Measurements from ENCODE around the gene ELP4. TPM values are rescaled to one million over a fixed set of nuclear protein-coding genes. Genes with fewer than 3 reads are reported as not detected.

ELP4 gene
- polyA plus RNA-seq, 3 donors from 2014 or later = 20.9 to 33.9 (median 22.3) TPM

- H3K27me3 Mint-ChIP-seq (ENCODE audit: low read depth in 3 of 3) = peaks cover 0 to 2% (median 0%) of the 10 kb centered on the region in 3 donors
- no peak overlapping the region for H3K4me3 Mint-ChIP-seq
- no peak for DNase-seq
- no peaks in the 10 kb centered on the region for H3K36me3 Mint-ChIP-seq
- no peaks in the 10 kb centered on the region for H3K4me1 Mint-ChIP-seq
- H3K9me3 Mint-ChIP-seq = no peaks in the 10 kb centered on the region
- H3K27ac Mint-ChIP-seq = no peak overlapping the region
Measured at GRCh38 chr11:31764261-31764660, 254.7 kb downstream of the ELP4 start.

- peaks cover 0 to 2% (median 0%) of the 10 kb centered on the region in 3 donors for H3K27me3 Mint-ChIP-seq (ENCODE audit: low read depth in 3 of 3)
- no peak for DNase-seq
- no peaks in the 10 kb centered on the region for H3K36me3 Mint-ChIP-seq
- H3K4me1 Mint-ChIP-seq = no peaks in the 10 kb centered on the region
- no peak overlapping the region for H3K4me3 Mint-ChIP-seq
- H3K27ac Mint-ChIP-seq = no peak overlapping the region
- H3K9me3 Mint-ChIP-seq = no peaks in the 10 kb centered on the region
Measured at GRCh38 chr11:31764766-31765165, 255.2 kb downstream of the ELP4 start.

- H3K4me1 Mint-ChIP-seq = no peaks in the 10 kb centered on the region
Measured at GRCh38 chr11:31767066-31767465, 257.5 kb downstream of the ELP4 start.

GRCh38 chr11:31767685-31768084 lies 258.1 kb downstream of the ELP4 start:
- H3K27ac Mint-ChIP-seq = peak overlapping the region in 1 of 6 donors; percentile 18

More at GRCh38 chr11:31767066-31767465, 257.5 kb downstream of the ELP4 start:
- Mint-ChIP-seq H3K27me3 (ENCODE audit: low read depth in 3 of 3) (peaks cover 0 to 2% (median 0%) of the 10 kb centered on the region in 3 donors), H3K4me3 (no peak overlapping the region), H3K36me3 (peaks cover 0 to 6% (median 4%) of the 10 kb centered on the region in 3 donors), H3K27ac (no peak overlapping the region), H3K9me3 (no peaks in the 10 kb centered on the region)
- no peak for DNase-seq

GRCh38 chr11:31768749-31769640 lies 259.4 kb downstream of the ELP4 start:
- DNase-seq = no peak
- H3K27me3 Mint-ChIP-seq (ENCODE audit: low read depth in 3 of 3) = peaks cover 0 to 2% (median 0%) of the 10 kb centered on the region in 3 donors
- no peak overlapping the region for H3K4me3 Mint-ChIP-seq
- no peaks in the 10 kb centered on the region for H3K4me1 Mint-ChIP-seq
- no peaks in the 10 kb centered on the region for H3K9me3 Mint-ChIP-seq
- H3K27ac Mint-ChIP-seq = no peak overlapping the region
- H3K36me3 Mint-ChIP-seq = peaks cover 10 to 21% (median 17%) of the 10 kb centered on the region in 3 donors

More at GRCh38 chr11:31767685-31768084, 258.1 kb downstream of the ELP4 start:
- H3K36me3 Mint-ChIP-seq = peaks cover 4 to 10% (median 8%) of the 10 kb centered on the region in 3 donors
- DNase-seq = no peak
- H3K4me1 Mint-ChIP-seq = no peaks in the 10 kb centered on the region
- no peak overlapping the region for H3K4me3 Mint-ChIP-seq
- no peaks in the 10 kb centered on the region for H3K9me3 Mint-ChIP-seq
- peaks cover 0 to 2% (median 0%) of the 10 kb centered on the region in 3 donors for H3K27me3 Mint-ChIP-seq (ENCODE audit: low read depth in 3 of 3)

- Mint-ChIP-seq H3K27ac (no peak overlapping the region), H3K4me3 (no peak overlapping the region), H3K4me1 (no peaks in the 10 kb centered on the region), H3K9me3 (no peaks in the 10 kb centered on the region), H3K36me3 (peaks cover 10 to 21% (median 17%) of the 10 kb centered on the region in 3 donors), H3K27me3 (ENCODE audit: low read depth in 3 of 3) (peaks cover 0 to 2% (median 0%) of the 10 kb centered on the region in 3 donors)
- no peak for DNase-seq
Measured at GRCh38 chr11:31770011-31770700, 260.6 kb downstream of the ELP4 start.

GRCh38 chr11:31772412-31772811 lies 262.8 kb downstream of the ELP4 start:
- no peak for DNase-seq
- H3K9me3 Mint-ChIP-seq = no peaks in the 10 kb centered on the region
- no peak overlapping the region for H3K27ac Mint-ChIP-seq
- no peak overlapping the region for H3K4me3 Mint-ChIP-seq
- H3K4me1 Mint-ChIP-seq = no peaks in the 10 kb centered on the region
- peaks cover 0 to 2% (median 0%) of the 10 kb centered on the region in 3 donors for H3K27me3 Mint-ChIP-seq (ENCODE audit: low read depth in 3 of 3)
- H3K36me3 Mint-ChIP-seq = peaks cover 11 to 22% (median 17%) of the 10 kb centered on the region in 3 donors

- H3K4me1 Mint-ChIP-seq = no peaks in the 10 kb centered on the region
- peaks cover 0 to 1% (median 0%) of the 10 kb centered on the region in 3 donors for H3K27me3 Mint-ChIP-seq (ENCODE audit: low read depth in 3 of 3)
- peaks cover 19 to 31% (median 27%) of the 10 kb centered on the region in 3 donors for H3K36me3 Mint-ChIP-seq
- H3K4me3 Mint-ChIP-seq = no peak overlapping the region
- H3K9me3 Mint-ChIP-seq = no peaks in the 10 kb centered on the region
- H3K27ac Mint-ChIP-seq = peak overlapping the region in 1 of 6 donors; percentile 16
- DNase-seq = no peak
Measured at GRCh38 chr11:31779374-31779791, 269.8 kb downstream of the ELP4 start.

- Mint-ChIP-seq H3K36me3 (peaks cover 19 to 31% (median 28%) of the 10 kb centered on the region in 3 donors), H3K27ac (no peak overlapping the region), H3K4me3 (no peak overlapping the region), H3K9me3 (no peaks in the 10 kb centered on the region), H3K4me1 (no peaks in the 10 kb centered on the region), H3K27me3 (ENCODE audit: low read depth in 3 of 3) (peaks cover 0 to 1% (median 0%) of the 10 kb centered on the region in 3 donors)
- DNase-seq = no peak
Measured at GRCh38 chr11:31780078-31780477, 270.5 kb downstream of the ELP4 start.

- H3K27ac Mint-ChIP-seq = no peak overlapping the region
- H3K4me3 Mint-ChIP-seq = no peak overlapping the region
- no peaks in the 10 kb centered on the region for H3K9me3 Mint-ChIP-seq
- H3K27me3 Mint-ChIP-seq (ENCODE audit: low read depth in 3 of 3) = peaks cover 0 to 1% (median 0%) of the 10 kb centered on the region in 3 donors
- H3K4me1 Mint-ChIP-seq = no peaks in the 10 kb centered on the region
- H3K36me3 Mint-ChIP-seq = peaks cover 19 to 31% (median 28%) of the 10 kb centered on the region in 3 donors
- DNase-seq = no peak
Measured at GRCh38 chr11:31780480-31780971, 271.0 kb downstream of the ELP4 start.

- Mint-ChIP-seq H3K36me3 (peaks cover 24 to 41% (median 34%) of the 10 kb centered on the region in 3 donors), H3K27me3 (ENCODE audit: low read depth in 3 of 3) (peaks cover 0 to 1% (median 0%) of the 10 kb centered on the region in 3 donors), H3K4me3 (no peak overlapping the region), H3K27ac (no peak overlapping the region), H3K4me1 (no peaks in the 10 kb centered on the region), H3K9me3 (no peaks in the 10 kb centered on the region)
- DNase-seq = no peak
Measured at GRCh38 chr11:31782257-31782656, 272.7 kb downstream of the ELP4 start.

GRCh38 chr11:31783252-31783651 lies 273.7 kb downstream of the ELP4 start:
- H3K4me1 Mint-ChIP-seq = no peaks in the 10 kb centered on the region
- no peak overlapping the region for H3K4me3 Mint-ChIP-seq
- no peaks in the 10 kb centered on the region for H3K9me3 Mint-ChIP-seq
- H3K27ac Mint-ChIP-seq = no peak overlapping the region
- no peak for DNase-seq
- H3K27me3 Mint-ChIP-seq (ENCODE audit: low read depth in 3 of 3) = peaks cover 0 to 1% (median 0%) of the 10 kb centered on the region in 3 donors
- peaks cover 21 to 39% (median 37%) of the 10 kb centered on the region in 3 donors for H3K36me3 Mint-ChIP-seq

GRCh38 chr11:31784611-31785010 lies 275.0 kb downstream of the ELP4 start:
- H3K9me3 Mint-ChIP-seq = no peaks in the 10 kb centered on the region
- H3K36me3 Mint-ChIP-seq = peaks cover 16 to 36% (median 36%) of the 10 kb centered on the region in 3 donors

More at GRCh38 chr11:31784611-31785010, 275.0 kb downstream of the ELP4 start:
- H3K27ac Mint-ChIP-seq = no peak overlapping the region
- peaks cover 0 to 1% (median 0%) of the 10 kb centered on the region in 3 donors for H3K27me3 Mint-ChIP-seq (ENCODE audit: low read depth in 3 of 3)
- H3K4me3 Mint-ChIP-seq = no peak overlapping the region
- no peaks in the 10 kb centered on the region for H3K4me1 Mint-ChIP-seq
- DNase-seq = no peak

Measured in immature natural killer cell (primary cell).